PFSK-1 (cell line): Measurements from ENCODE around the gene IL2RA.

ENCODE experiments used
- FOXP2 ChIP-seq: optimal IDR thresholded peaks from 2 replicates; pipeline ENCODE3; 2011; ENCODE audit warnings: borderline replicate concordance, control low read depth, inconsistent platforms; ENCODE audit not compliant: insufficient read depth; ENCODE audit errors: extremely low read length, extremely low read depth
- POLR2AphosphoS5 ChIP-seq: IDR thresholded peaks from 2 replicates; pipeline ENCODE4 v1.6.1; 2012; ENCODE audit warnings: low read depth, mild to moderate bottlenecking, control low read depth, low read length, moderate library complexity
- SIN3A ChIP-seq: IDR thresholded peaks from 2 replicates; pipeline ENCODE4 v1.6.1; 2012; ENCODE audit warnings: mild to moderate bottlenecking, low read length, moderate library complexity, borderline replicate concordance; ENCODE audit not compliant: insufficient read depth
- TAF1 ChIP-seq: IDR thresholded peaks from 2 replicates; pipeline ENCODE4 v1.6.1; 2012; ENCODE audit warnings: low read length, control low read depth, borderline replicate concordance; ENCODE audit not compliant: insufficient read depth
- TF ChIP-seq, protein P1 (sequence below), 2 experiments: IDR thresholded peaks; 2 replicates each; pipeline versions ENCODE4 v1.6.1 to v1.8.0; 2011 to 2012; ENCODE audit warnings: low read depth in 2 of 2, low read length in 2 of 2, control low read depth in 1 of 2, inconsistent platforms in 1 of 2, mild to moderate bottlenecking in 1 of 2, moderate library complexity in 1 of 2; ENCODE audit not compliant: insufficient read depth in 1 of 2

IL2RA gene

DNA sequence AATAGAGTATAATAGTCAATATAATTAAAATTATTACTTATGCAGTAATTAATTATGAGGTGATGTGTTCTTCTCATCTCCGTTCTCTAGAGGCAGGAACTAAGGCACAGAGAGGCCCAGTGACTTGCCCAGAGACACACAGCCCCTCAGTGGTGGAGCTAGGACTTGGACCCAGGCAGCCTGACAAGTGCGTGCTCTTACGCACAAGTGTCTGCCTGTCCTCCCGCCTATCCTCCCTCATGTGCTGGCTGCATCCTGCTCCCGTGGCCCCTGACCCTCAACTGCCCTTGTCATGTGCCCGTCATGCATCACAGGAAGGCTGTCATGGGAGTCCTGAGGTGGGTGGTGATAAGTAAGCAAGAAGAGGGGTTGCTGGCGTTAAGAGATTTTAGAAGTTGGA lies 14.3 kb downstream of the IL2RA start:
- no peak for TF ChIP-seq FOXP2

DNA sequence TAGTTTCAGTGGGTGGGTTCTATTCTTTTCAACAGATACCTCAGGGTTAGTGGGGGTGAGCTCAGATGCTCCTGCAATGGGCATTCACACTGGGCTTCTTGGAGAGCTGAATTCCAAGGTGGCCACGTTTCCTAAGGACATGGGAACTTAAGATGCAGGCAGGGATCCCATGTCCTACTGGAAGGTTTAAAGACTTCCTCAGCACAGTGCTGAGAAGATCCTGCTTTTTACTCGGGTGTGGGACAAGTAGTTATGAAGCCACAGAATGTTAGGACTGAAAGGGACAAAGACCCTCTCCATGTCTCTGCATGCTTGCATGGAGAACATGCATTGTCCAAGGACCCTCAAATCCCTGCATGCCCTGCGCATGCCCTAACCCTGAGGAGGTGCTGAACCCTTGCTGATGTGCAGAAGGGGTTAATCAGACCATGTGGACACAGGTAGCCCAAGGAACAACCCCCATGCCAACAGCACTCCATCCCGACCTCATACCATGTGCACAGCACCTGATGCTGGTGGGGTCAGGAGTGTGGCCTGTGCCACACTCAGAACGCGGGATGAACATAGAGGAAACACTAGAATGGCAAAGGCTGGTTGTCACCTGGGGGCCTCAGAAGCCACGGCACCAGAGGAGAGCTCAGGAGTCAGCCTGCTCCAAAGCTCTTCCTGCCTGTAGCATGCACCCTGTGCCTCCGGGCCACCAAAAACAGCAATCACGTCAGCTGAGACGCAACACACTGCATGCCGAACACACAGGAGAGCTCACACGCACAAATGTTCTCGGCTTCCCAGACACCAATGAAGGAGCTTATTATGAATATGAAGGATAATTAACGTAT lies 15.2 kb downstream of the IL2RA start:
- TF ChIP-seq FOXP2 = no peak
- TF ChIP-seq, protein P1, sequence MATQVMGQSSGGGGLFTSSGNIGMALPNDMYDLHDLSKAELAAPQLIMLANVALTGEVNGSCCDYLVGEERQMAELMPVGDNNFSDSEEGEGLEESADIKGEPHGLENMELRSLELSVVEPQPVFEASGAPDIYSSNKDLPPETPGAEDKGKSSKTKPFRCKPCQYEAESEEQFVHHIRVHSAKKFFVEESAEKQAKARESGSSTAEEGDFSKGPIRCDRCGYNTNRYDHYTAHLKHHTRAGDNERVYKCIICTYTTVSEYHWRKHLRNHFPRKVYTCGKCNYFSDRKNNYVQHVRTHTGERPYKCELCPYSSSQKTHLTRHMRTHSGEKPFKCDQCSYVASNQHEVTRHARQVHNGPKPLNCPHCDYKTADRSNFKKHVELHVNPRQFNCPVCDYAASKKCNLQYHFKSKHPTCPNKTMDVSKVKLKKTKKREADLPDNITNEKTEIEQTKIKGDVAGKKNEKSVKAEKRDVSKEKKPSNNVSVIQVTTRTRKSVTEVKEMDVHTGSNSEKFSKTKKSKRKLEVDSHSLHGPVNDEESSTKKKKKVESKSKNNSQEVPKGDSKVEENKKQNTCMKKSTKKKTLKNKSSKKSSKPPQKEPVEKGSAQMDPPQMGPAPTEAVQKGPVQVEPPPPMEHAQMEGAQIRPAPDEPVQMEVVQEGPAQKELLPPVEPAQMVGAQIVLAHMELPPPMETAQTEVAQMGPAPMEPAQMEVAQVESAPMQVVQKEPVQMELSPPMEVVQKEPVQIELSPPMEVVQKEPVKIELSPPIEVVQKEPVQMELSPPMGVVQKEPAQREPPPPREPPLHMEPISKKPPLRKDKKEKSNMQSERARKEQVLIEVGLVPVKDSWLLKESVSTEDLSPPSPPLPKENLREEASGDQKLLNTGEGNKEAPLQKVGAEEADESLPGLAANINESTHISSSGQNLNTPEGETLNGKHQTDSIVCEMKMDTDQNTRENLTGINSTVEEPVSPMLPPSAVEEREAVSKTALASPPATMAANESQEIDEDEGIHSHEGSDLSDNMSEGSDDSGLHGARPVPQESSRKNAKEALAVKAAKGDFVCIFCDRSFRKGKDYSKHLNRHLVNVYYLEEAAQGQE (IDR thresholded peaks at IDR 0.05; ENCODE audit: insufficient read depth in 1 of 2, low read depth in 2 of 2, low read length in 2 of 2) = no peak
- no peak for TF ChIP-seq SIN3A
- no peak for TF ChIP-seq TAF1
- TF ChIP-seq POLR2AphosphoS5 = no peak

DNA sequence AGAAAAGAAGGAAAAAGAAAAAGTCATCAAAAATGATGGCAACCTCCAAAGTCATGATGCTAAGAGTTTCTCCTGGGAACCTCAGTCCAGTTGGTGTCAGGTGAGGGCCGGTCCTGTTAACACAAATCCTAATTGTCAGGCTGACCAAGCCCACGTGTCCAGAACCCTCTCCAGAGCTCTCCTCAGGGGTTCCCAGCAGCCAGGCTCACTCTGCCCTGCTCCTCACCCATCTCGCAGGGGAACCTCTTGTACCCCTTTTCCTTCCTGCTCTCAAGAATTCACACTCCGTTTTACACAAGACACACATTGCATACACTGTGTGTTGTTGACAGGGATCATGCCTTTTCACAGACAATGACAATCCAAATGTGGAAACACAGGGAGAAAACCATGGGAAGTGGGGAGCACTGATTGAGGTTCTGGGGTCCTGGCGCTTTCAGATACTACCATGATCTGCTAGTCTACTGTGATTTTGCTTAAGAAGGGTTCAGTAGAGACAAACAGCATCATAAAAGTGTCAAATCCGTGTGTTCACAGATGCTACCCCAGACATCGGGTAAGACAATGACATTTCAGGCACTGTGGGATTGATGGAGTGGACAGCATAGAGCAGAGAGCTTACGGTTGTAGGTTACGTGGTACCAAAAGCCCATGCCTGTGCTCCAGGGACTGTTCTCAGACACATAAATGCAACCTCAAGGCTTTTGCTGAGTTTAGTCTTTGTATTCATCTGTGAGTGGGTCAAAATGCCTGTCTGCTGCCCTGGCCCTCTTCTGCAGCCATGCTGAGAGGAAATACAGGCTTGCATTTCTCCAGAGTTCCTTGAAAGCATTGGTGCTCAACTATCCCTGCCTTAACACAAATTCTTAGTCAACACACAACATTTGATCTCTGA lies 16.0 kb downstream of the IL2RA start:
- no peak for TF ChIP-seq FOXP2

DNA sequence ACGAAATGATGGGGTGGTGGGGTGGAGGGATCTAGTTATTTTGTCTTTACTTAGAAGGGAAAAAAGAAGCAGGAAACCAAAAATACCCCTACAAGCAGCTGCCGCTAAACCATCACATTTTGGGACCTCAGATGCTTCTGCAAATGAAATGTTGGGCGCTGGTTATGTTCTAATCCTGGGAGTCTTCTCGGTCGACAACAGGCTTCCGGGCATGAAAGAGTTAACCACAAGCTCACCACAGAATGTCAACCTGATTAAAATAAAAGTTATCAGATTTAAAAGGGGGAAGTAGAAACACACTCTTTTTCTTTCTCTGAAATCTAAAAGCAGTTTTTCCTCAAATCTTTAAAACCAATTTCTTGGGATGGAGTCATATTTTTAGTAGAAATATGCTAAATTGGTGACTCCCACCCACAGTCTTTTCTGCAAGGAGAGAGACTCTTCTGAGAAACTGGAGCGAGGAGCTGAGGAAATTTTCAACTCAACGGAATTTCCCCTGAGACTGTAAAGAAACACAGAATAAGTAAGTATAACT lies 16.8 kb downstream of the IL2RA start:
- TF ChIP-seq POLR2AphosphoS5 (no peak), FOXP2 (no peak), TAF1 (no peak), SIN3A (no peak)
- TF ChIP-seq, protein P1 (IDR thresholded peaks at IDR 0.05; ENCODE audit: insufficient read depth in 1 of 2, low read depth in 2 of 2, low read length in 2 of 2) = no peak

DNA sequence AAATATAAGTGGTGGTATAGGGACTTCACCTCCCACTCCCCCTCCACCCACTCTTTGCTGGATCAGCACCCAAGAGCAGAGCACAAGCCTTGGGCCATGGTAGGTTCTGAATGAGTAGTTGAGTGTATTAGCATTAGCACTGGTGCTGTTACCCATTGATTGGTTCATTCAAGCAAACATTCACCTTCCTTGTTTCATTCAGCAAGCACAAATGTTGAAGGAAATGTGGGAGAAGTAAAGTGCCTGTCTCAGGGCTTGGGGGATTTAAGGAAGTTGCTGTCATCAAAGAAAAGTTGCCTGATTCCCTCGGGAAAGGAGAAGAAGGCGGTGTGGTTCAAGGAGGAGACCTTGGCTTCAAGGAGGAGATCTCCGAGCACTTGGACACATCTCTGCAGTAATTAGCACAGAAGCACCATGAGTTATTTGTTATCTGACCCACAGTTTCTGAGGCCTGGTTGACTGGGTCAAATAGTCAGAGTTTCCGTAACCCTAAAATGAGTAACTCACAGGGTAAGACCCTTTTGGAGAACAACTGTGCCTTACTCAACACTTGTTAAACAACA lies 17.3 kb downstream of the IL2RA start:
- TF ChIP-seq TAF1 = no peak
- TF ChIP-seq SIN3A = no peak
- TF ChIP-seq FOXP2 = no peak
- TF ChIP-seq, protein P1 (IDR thresholded peaks at IDR 0.05; ENCODE audit: insufficient read depth in 1 of 2, low read depth in 2 of 2, low read length in 2 of 2) = no peak
- TF ChIP-seq POLR2AphosphoS5 = no peak

DNA sequence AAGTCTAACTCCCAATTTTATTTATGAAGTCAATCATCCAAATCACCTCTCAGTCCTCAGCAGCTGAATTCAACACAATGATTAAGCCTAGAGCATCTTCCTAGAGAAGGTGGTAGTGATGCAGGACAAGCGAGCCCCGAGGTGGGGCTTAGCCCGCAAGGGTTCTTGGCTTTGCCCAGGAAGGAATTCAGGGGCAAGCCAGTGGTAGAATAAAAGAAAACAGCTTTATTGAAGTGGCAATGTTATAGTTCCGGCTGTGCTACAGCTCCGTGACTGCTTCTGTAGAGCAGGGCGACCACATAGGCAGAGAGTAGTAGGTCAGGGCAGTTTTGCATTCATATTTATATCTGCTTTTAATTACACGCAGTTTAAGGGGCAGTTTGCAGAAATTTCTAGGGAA lies 18.1 kb downstream of the IL2RA start:
- TF ChIP-seq POLR2AphosphoS5 (no peak), SIN3A (no peak), TAF1 (no peak), FOXP2 (no peak)
- TF ChIP-seq, protein P1 (IDR thresholded peaks at IDR 0.05; ENCODE audit: insufficient read depth in 1 of 2, low read depth in 2 of 2, low read length in 2 of 2) = no peak
